SK-N-SH treated with all-trans-retinoic acid at 6 μM for 48 hours (cell line): ENCODE measurements around the gene SEMA7A.

ENCODE experiments used
- OSR1 ChIP-seq: fragments of 250-450 bp; sonication (Bioruptor Pico); IDR thresholded peaks from 2 replicates; pipeline ENCODE4 v1.8.0; 2022; ENCODE audit warnings: moderate library complexity, mild to moderate bottlenecking, inconsistent platforms
- PATZ1 ChIP-seq: fragments of 250-450 bp; sonication (Bioruptor Pico); IDR thresholded peaks from 2 replicates; pipeline ENCODE4 v1.8.0; 2020; ENCODE audit warnings: mild to moderate bottlenecking, moderate library complexity, borderline replicate concordance
- ZFP30 ChIP-seq: fragments of 450-650 bp; formaldehyde crosslinking; IDR thresholded peaks from 2 replicates; pipeline ENCODE4 v1.5.0; 2022; ENCODE audit warnings: mild to moderate bottlenecking, moderate library complexity

GRCh38 chr15:74382004-74382816 lies 51.5 kb downstream of the SEMA7A start:
- TF ChIP-seq PATZ1 (CRISPR knock-in tag) (no peak), OSR1 (no peak), ZFP30 (CRISPR knock-in tag) (no peak)
